ENCODE measurements around the gene IQCK.

DNA sequence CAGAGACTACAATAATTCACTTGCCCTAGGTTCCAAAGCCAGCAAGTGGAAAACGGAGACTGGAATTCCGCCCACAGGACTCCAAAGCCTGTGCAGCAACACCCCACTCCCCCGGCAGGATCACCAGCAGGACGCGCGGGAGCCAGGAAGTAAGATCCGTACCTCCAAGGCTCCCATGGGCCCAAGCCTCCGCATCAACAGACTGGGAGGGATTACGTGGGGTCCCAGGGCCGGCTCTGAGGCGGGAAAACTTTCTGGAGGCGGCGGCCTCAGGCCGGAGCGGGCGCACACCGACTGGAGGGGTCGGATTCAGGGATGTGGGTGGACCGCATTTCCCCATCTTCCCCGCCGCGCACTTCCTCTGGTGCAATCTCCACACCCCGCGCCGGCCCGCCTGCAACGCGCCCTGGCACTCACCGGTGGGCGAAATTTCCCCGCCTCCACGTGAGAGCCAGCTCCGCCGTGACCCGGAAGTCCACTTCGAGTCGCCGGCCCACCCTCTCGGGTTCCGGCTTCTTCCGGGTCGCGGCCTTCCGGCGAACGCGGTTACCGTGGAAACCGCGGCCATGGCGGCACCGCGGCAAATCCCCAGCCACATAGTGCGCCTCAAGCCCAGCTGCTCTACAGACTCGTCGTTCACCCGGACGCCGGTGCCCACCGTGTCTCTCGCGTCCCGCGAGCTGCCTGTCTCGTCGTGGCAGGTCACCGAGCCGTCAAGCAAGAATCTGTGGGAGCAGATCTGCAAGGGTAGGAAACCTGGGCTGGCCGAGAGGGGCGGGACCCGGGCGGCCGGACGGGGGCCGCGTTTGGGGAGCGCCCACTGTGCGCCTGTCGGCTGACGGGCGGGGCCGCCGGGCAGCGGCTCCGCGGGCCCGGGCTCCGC lies at the start of gene IQCK, which contains the start of gene KNOP1:
- TF ChIP-seq, protein P1, sequence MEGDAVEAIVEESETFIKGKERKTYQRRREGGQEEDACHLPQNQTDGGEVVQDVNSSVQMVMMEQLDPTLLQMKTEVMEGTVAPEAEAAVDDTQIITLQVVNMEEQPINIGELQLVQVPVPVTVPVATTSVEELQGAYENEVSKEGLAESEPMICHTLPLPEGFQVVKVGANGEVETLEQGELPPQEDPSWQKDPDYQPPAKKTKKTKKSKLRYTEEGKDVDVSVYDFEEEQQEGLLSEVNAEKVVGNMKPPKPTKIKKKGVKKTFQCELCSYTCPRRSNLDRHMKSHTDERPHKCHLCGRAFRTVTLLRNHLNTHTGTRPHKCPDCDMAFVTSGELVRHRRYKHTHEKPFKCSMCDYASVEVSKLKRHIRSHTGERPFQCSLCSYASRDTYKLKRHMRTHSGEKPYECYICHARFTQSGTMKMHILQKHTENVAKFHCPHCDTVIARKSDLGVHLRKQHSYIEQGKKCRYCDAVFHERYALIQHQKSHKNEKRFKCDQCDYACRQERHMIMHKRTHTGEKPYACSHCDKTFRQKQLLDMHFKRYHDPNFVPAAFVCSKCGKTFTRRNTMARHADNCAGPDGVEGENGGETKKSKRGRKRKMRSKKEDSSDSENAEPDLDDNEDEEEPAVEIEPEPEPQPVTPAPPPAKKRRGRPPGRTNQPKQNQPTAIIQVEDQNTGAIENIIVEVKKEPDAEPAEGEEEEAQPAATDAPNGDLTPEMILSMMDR (IDR thresholded peaks at IDR 0.05 in 8 of 11, conservative IDR thresholded peaks at IDR 0.05 in 3 of 11): peak in 1 of 11 experiments; percentile 6
- TF ChIP-seq POLR2A (IDR thresholded peaks at IDR 0.05) (no peak), POLR2AphosphoS5 (IDR thresholded peaks at IDR 0.05) (peak; percentile 81 to 91 (median 88))
